GM13976 (cell line): ENCODE measurements around the gene HES1.

Experiments
- DNase-seq: peaks from one replicate; pipeline ENCODE4 v3.0.0; 2012; ENCODE audit warnings: low spot score
- in situ Hi-C: fragments of 300-500 bp; cut with MboI; formaldehyde crosslinking; loops from one replicate; pipeline ENCODE4 v1.12.0; 2022; ENCODE audit warnings: low sequenced_read_pairs, mixed read lengths, inconsistent platforms; ENCODE audit not compliant: unreplicated experiment
- TF ChIP-seq, protein P1 (sequence below): IDR thresholded peaks from 2 replicates; pipeline ENCODE4 v1.5.1; 2012; ENCODE audit warnings: borderline replicate concordance, mild to moderate bottlenecking; ENCODE audit not compliant: insufficient read depth; ENCODE audit errors: extremely low read depth, missing control alignments, control extremely low read depth

Gene HES1

DNA sequence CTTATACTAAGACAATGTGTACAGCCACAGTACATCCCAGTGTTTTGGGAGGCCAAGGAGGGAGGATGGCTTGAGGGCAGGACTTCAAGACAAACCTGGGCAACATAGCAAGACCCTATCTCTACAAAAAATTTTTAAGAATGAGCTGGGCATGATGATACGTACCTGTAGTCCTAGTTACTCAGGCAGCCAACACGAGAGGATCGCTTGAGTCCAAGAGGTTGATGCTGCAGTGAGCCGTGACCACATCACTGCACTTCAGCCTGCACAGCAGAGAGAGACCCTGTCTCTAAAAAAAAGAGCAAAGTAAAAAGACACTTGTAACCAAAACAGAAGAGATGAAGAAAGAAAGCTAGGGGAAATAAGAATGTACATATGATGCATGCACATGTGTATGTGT, 38.5 kb downstream of the HES1 start:
- TF ChIP-seq, protein P1, sequence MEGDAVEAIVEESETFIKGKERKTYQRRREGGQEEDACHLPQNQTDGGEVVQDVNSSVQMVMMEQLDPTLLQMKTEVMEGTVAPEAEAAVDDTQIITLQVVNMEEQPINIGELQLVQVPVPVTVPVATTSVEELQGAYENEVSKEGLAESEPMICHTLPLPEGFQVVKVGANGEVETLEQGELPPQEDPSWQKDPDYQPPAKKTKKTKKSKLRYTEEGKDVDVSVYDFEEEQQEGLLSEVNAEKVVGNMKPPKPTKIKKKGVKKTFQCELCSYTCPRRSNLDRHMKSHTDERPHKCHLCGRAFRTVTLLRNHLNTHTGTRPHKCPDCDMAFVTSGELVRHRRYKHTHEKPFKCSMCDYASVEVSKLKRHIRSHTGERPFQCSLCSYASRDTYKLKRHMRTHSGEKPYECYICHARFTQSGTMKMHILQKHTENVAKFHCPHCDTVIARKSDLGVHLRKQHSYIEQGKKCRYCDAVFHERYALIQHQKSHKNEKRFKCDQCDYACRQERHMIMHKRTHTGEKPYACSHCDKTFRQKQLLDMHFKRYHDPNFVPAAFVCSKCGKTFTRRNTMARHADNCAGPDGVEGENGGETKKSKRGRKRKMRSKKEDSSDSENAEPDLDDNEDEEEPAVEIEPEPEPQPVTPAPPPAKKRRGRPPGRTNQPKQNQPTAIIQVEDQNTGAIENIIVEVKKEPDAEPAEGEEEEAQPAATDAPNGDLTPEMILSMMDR = no peak
- in situ Hi-C loops = no loop called here
- no peak for DNase-seq

DNA sequence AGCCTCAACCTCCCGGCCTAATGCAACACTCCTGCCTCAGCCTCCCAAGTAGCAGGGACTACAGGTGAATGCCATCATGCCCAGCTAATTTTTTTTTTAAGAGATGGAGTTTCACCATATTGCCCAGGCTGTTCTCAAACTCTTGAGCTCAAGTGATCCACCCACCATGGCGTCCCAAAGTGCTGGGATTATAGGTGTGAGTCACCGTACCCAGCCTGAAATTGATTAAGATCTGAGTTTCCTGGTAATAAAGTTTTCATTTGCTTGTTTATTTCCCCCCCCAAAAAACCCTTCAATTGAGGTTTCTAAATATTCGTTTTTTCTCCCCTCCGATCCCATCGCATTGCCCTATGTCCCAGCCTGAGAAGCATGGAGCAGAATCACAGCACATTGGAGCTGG, 39.0 kb downstream of the HES1 start:
- in situ Hi-C loops = no loop called here
- TF ChIP-seq, protein P1 = no peak

GRCh38 chr3:194176274-194176991, 40.5 kb downstream of the HES1 start:
- no peak for DNase-seq
- TF ChIP-seq, protein P1 = no peak
- in situ Hi-C loops = no loop called here

More for the DNA sequence above, 39.0 kb downstream of the HES1 start:
- DNase-seq = no peak

GRCh38 chr3:194177141-194177540, 41.2 kb downstream of the HES1 start:
- DNase-seq = no peak
- in situ Hi-C loops = no loop called here
- TF ChIP-seq, protein P1 = no peak

- in situ Hi-C loops = no loop called here
- DNase-seq = no peak
- TF ChIP-seq, protein P1 = no peak
Observed at GRCh38 chr3:194178128-194178527, 42.2 kb downstream of the HES1 start.

GRCh38 chr3:194178669-194179068, 42.7 kb downstream of the HES1 start:
- no peak for DNase-seq
- in situ Hi-C loops = no loop called here
- TF ChIP-seq, protein P1 = no peak
